HCT116 (cell line): Measurements from ENCODE around the gene CCDC17. TPM values are rescaled to one million over a fixed set of nuclear protein-coding genes. Genes with fewer than 3 reads are reported as not detected.

Experiments
- ATAC-seq: fragments of 200-7000 bp; cut with Tn5 transposase; 2 replicates; pipeline ENCODE4 v1.9.1; 2020; ENCODE audit warnings: mild to moderate bottlenecking, moderate library complexity
- BruUV-seq: library from RNA; stranded (reverse); fragments of 400-500 nt; replicated peaks from 2 replicates; lab custom pipeline; 2021; lab: Mats Ljungman, UMichigan
- CTCF ChIA-PET: fragments of 300-600 bp; sonication (Branson Sonifier 250); formaldehyde crosslinking; loops from one replicate; lab custom pipeline; 2021; ENCODE audit warnings: antibody characterized with exemption; lab: Charles Lee
- POLR2A ChIA-PET: fragments of 300-600, 350-600 bp; sonication (Branson Sonifier 250); formaldehyde crosslinking; loops from one replicate; lab custom pipeline; 2021; ENCODE audit warnings: antibody characterized with exemption; lab: Charles Lee
- RAD21 ChIA-PET, 2 experiments: fragments of 300-600 bp; sonication (Branson Sonifier 250); formaldehyde crosslinking; loops; one replicate each; lab custom pipeline; 2023; ENCODE audit warnings: low total read pairs in 2 of 2; ENCODE audit not compliant: uncharacterized antibody in 2 of 2, unreplicated experiment in 2 of 2, low non-redundant PET in 1 of 2; lab: Charles Lee
- DNase-seq: peaks from one replicate; pipeline ENCODE4 v3.0.0-alpha.2; 2010; ENCODE audit warnings: low read depth, low spot score
- H2AFZ ChIP-seq: fragments of 200-600 bp; shearing (Covaris generic), sonication (generic); 2 replicates; pipeline ENCODE4 v1.6.1; 2017; ENCODE audit warnings: low read depth, mixed run types, mixed read lengths, antibody characterized with exemption, low read length; ENCODE audit not compliant: poor library complexity, severe bottlenecking
- H3K27ac ChIP-seq: 2 replicates; pipeline ENCODE4 v1.5.1; 2012; ENCODE audit warnings: low read depth, low read length
- H3K27me3 ChIP-seq: fragments of 200-600 bp; sonication (generic); 2 replicates; pipeline ENCODE4 v1.6.1; 2016; ENCODE audit warnings: mixed run types, low read length, mixed read lengths; ENCODE audit not compliant: insufficient read depth
- H3K36me3 ChIP-seq, 2 experiments: fragments of 200-500 bp in 1 of 2; fragments of 200-600 bp in 1 of 2; sonication (Bioruptor generic) in 1 of 2; sonication (generic) in 1 of 2; 2 replicates each; pipeline versions ENCODE4 v1.5.1 to v1.6.1; 2014 to 2016; ENCODE audit warnings: low read length in 2 of 2, inconsistent platforms in 1 of 2, mixed read lengths in 1 of 2, mixed run types in 1 of 2; ENCODE audit not compliant: insufficient read depth in 2 of 2, control insufficient read depth in 1 of 2
- H3K4me1 ChIP-seq, 2 experiments: fragments of 200-600 bp in 1 of 2; sonication (generic) in 1 of 2; 2 replicates each; pipeline versions ENCODE4 v1.5.1 to v1.6.1; 2012 to 2017; ENCODE audit warnings: low read length in 2 of 2, inconsistent platforms in 1 of 2, mild to moderate bottlenecking in 1 of 2, mixed read lengths in 1 of 2, mixed run types in 1 of 2, moderate library complexity in 1 of 2; ENCODE audit not compliant: insufficient read depth in 2 of 2, control insufficient read depth in 1 of 2
- H3K4me2 ChIP-seq: fragments of 200-600 bp; sonication (generic); 2 replicates; pipeline ENCODE4 v1.6.1; 2017; ENCODE audit warnings: mixed run types, low read length, mixed read lengths
- H3K4me3 ChIP-seq, 2 experiments: fragments of 200-600 bp in 1 of 2; sonication (generic) in 1 of 2; replicated peaks in 1 of 2; 2 replicates each; pipeline ENCODE4 v1.5.1; 2011 to 2016; ENCODE audit warnings: low read length in 2 of 2, control low read depth in 1 of 2, low read depth in 1 of 2, mild to moderate bottlenecking in 1 of 2, mixed read lengths in 1 of 2, mixed run types in 1 of 2
- H3K79me2 ChIP-seq: fragments of 200-600 bp; sonication (generic); 2 replicates; pipeline ENCODE4 v1.6.1; 2017; ENCODE audit warnings: mild to moderate bottlenecking, mixed run types, low read length, moderate library complexity, mixed read lengths; ENCODE audit not compliant: insufficient read depth
- H3K9ac ChIP-seq: fragments of 200-600 bp; sonication (generic); 2 replicates; pipeline ENCODE4 v1.6.1; 2016; ENCODE audit warnings: low read length, mixed read lengths
- H3K9me2 ChIP-seq: fragments of 200-600 bp; sonication (generic), shearing (Covaris generic); 2 replicates; pipeline ENCODE4 v1.6.1; 2017; ENCODE audit warnings: mixed run types, mild to moderate bottlenecking, moderate library complexity; ENCODE audit not compliant: insufficient read depth
- H3K9me3 ChIP-seq, 2 experiments: fragments of 200-500 bp in 1 of 2; fragments of 200-600 bp in 1 of 2; sonication (Bioruptor generic) in 1 of 2; sonication (generic) in 1 of 2; 2 replicates each; pipeline ENCODE4 v1.6.1; 2014 to 2017; ENCODE audit warnings: low read length in 2 of 2, mixed read lengths in 2 of 2, inconsistent platforms in 1 of 2, low read depth in 1 of 2, mild to moderate bottlenecking in 1 of 2, mixed run types in 1 of 2, moderate library complexity in 1 of 2; ENCODE audit not compliant: control insufficient read depth in 1 of 2, insufficient read depth in 1 of 2
- H4K20me1 ChIP-seq: fragments of 200-600 bp; sonication (generic), shearing (Covaris generic); 2 replicates; pipeline ENCODE4 v1.6.1; 2017; ENCODE audit warnings: mixed run types, mild to moderate bottlenecking, moderate library complexity; ENCODE audit not compliant: insufficient read depth
- ATF3 ChIP-seq: IDR thresholded peaks from 2 replicates; pipeline ENCODE4 v1.6.1; 2012
- CTCF ChIP-seq, 3 experiments: fragments of 200-600 bp in 1 of 3; sonication (generic) in 1 of 3; IDR thresholded peaks in 2 of 3; conservative IDR thresholded peaks in 1 of 3; 2 replicates each; pipeline ENCODE4 v1.5.1; 2012 to 2017; ENCODE audit warnings: low read depth in 2 of 3, low read length in 2 of 3, antibody characterized with exemption in 1 of 3, borderline replicate concordance in 1 of 3, control low read depth in 1 of 3, mild to moderate bottlenecking in 1 of 3, mixed read lengths in 1 of 3, mixed run types in 1 of 3, moderate library complexity in 1 of 3; ENCODE audit not compliant: insufficient read depth in 1 of 3
- EGR1 ChIP-seq: IDR thresholded peaks from 2 replicates; pipeline ENCODE4 v1.6.1; 2012; ENCODE audit warnings: low read depth
- ELF1 ChIP-seq: IDR thresholded peaks from 2 replicates; pipeline ENCODE4 v1.6.1; 2012; ENCODE audit warnings: low read depth, borderline replicate concordance
- POLR2A ChIP-seq: IDR thresholded peaks from 2 replicates; pipeline ENCODE4 v1.7.0; 2011; ENCODE audit warnings: borderline replicate concordance; ENCODE audit not compliant: insufficient read depth, insufficient read length; ENCODE audit errors: extremely low read depth
- POLR2AphosphoS5 ChIP-seq: IDR thresholded peaks from 2 replicates; pipeline ENCODE4 v1.6.1; 2011; ENCODE audit warnings: mild to moderate bottlenecking, low read depth, low read length, moderate library complexity
- SIN3A ChIP-seq: IDR thresholded peaks from 2 replicates; pipeline ENCODE4 v1.6.1; 2012; ENCODE audit warnings: low read depth
- SP1 ChIP-seq: IDR thresholded peaks from 2 replicates; pipeline ENCODE4 v1.6.1; 2012; ENCODE audit warnings: low read depth
- TCF7L2 ChIP-seq: IDR thresholded peaks from 2 replicates; pipeline ENCODE4 v1.7.0; 2011; ENCODE audit warnings: borderline replicate concordance, inconsistent platforms; ENCODE audit not compliant: insufficient read depth, insufficient read length; ENCODE audit errors: extremely low read depth
- YY1 ChIP-seq: IDR thresholded peaks from 2 replicates; pipeline ENCODE4 v1.6.1; 2011; ENCODE audit warnings: low read length, low read depth, moderate library complexity, mild to moderate bottlenecking; ENCODE audit not compliant: insufficient replicate concordance; ENCODE audit errors: extremely low read depth
- ZFX ChIP-seq: fragments of 450-650 bp; IDR thresholded peaks from 2 replicates; pipeline ENCODE4 v1.6.1; 2017
- intact Hi-C: fragments of 100-400 bp; cut with micrococcal nuclease; formaldehyde crosslinking; loops from 2 replicates; pipeline ENCODE4 v1.10.0; 2022
- total RNA-seq: library from RNA; stranded (reverse); gene quantifications from one replicate; pipeline ENCODE4 v1.2.1, GENCODE V29; 2021; ENCODE audit not compliant: unreplicated experiment
- TF ChIP-seq, protein P1 (sequence below): IDR thresholded peaks from 2 replicates; pipeline ENCODE4 v1.6.1; 2012

The CCDC17 gene
- total RNA-seq, 1 experiment from 2014 or later = 2.4 TPM

DNA sequence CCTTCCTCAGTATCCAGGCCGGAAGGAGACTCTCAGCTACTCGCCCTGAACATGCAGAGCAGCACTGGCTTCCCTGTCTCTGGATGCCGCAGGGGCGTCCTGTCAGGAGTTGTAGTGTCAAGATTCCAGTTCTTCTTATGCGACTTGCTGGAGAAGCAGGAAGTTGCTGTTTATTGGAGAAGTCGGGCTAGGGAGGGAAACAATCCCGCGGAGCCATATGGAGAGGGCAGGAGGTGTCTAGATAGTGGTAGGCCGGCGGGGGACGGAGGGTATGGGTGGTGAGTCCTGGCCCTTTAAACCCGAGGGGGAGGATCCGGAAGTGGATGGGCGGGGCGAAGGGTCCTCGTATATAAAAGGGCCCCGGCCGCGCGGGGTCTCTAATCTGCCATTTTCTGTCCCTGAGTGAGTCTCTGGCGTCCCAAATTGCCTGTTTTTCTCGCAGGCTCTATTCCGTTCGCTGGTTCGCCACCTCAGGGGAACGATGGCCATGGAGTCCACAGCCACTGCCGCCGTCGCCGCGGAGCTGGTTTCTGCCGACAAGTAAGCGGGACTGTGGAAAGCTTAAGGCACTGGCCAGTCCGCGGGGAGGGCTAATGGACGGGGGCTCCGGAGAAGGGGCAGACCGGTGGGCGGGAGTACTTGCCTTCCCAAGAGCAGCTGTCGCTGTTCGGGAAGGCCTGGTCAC is 40.0 kb downstream of the CCDC17 start, which contains the start of gene NASP:
Gene NASP, plus strand, starts transcription at position 376 of the 685 bp plus-strand sequence. Its CDS starts 106 bp downstream, at position 482.
- Histone ChIP-seq H3K9me3 (no peaks in the 10 kb centered on the region), H3K79me2 (peaks cover 48% of the 10 kb centered on the region), H2AFZ (peak within 1 kb of the TSS; percentile 97), H3K27ac (peak within 1 kb of the TSS; percentile 87), H3K27me3 (no peaks in the 10 kb centered on the region), H3K9ac (peak within 1 kb of the TSS; percentile 99), H3K4me2 (peak within 1 kb of the TSS; percentile 98), H3K9me2 (no peaks in the 10 kb centered on the region), H3K4me1 (peaks cover 10 to 19% of the 10 kb centered on the region in 2 experiments), H3K4me3 (peak within 1 kb of the TSS; percentile 98 to 99), H3K36me3 (peaks cover 0 to 17% of the 10 kb centered on the region in 2 experiments; a peak in 1 of 4 replicates), H4K20me1 (peaks cover 25% of the 10 kb centered on the region; the same call in 1 of the 2 replicates)
- TF ChIP-seq YY1 (peak; percentile 80), CTCF (IDR thresholded peaks at IDR 0.05 in 2 of 3, conservative IDR thresholded peaks at IDR 0.05 in 1 of 3; ENCODE audit: borderline replicate concordance in 1 of 3, insufficient read depth in 1 of 3, low read depth in 2 of 3, low read length in 2 of 3) (no peak), SP1 (peak; percentile 72), ATF3 (no peak), SIN3A (peak; percentile 84), TCF7L2 (peak; percentile 10), POLR2A (peak; percentile 98), EGR1 (no peak), ELF1 (peak; percentile 37; the same call in 1 of the 2 replicates), POLR2AphosphoS5 (peak; percentile 99), ZFX (0 out of 2 replicates have a peak, but pooled peaks have one; percentile 19)
- TF ChIP-seq, protein P1, sequence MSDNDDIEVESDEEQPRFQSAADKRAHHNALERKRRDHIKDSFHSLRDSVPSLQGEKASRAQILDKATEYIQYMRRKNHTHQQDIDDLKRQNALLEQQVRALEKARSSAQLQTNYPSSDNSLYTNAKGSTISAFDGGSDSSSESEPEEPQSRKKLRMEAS = peak; percentile 63; the same call in 1 of the 2 replicates
- DNase-seq = peak; percentile 63
- peak; percentile 75 for ATAC-seq
- RAD21 ChIA-PET = no interaction called here
- CTCF ChIA-PET = interaction anchor here (0.9 kb wide), 2 partner anchors 14 to 71 kb away, joined by 3 to 4 read pairs; no protein-coding TSS in a partner anchor
- BruUV-seq = no TSS peak
- POLR2A ChIA-PET = interaction anchor here (0.6 to 1.8 kb wide), 19 partner anchors 8 to 862 kb away, joined by 3 to 7 read pairs (median 3); partner anchors contain the start of genes CCDC163, HECTD3, MMACHC and PRDX1
- intact Hi-C loops = loop anchor here (10.0 kb wide), 1 partner anchor 301 kb away; no protein-coding TSS in a partner anchor
